Neuronal stem cell (in vitro differentiated cells): ENCODE data around the gene EIF4E1B.

Experiments
- DNase-seq: peaks from one replicate; pipeline ENCODE4 v3.0.0-alpha.2; 2013; ENCODE audit warnings: low spot score
- H2AFZ ChIP-seq: one replicate; pipeline ENCODE4 v1.6.1; 2013; ENCODE audit warnings: mild to moderate bottlenecking, low read length, inconsistent platforms
- H2AK5ac ChIP-seq: 2 replicates; pipeline ENCODE4 v1.6.1; 2013; ENCODE audit warnings: low read depth, mild to moderate bottlenecking, inconsistent platforms, low read length, moderate library complexity, mixed read lengths
- H2BK120ac ChIP-seq: 2 replicates; pipeline ENCODE4 v1.6.1; 2013; ENCODE audit warnings: low read depth, mild to moderate bottlenecking, inconsistent platforms, low read length, moderate library complexity, mixed read lengths
- H2BK12ac ChIP-seq: one replicate; pipeline ENCODE4 v1.6.1; 2013; ENCODE audit warnings: low read length, inconsistent platforms
- H2BK15ac ChIP-seq: 2 replicates; pipeline ENCODE4 v1.6.1; 2013; ENCODE audit warnings: mild to moderate bottlenecking, low read length, inconsistent platforms, mixed read lengths
- H2BK5ac ChIP-seq: one replicate; pipeline ENCODE4 v1.6.1; 2013; ENCODE audit warnings: inconsistent platforms, mild to moderate bottlenecking, low read length, moderate library complexity
- H3K14ac ChIP-seq: one replicate; pipeline ENCODE4 v1.6.1; 2013; ENCODE audit warnings: low read length, inconsistent platforms
- H3K18ac ChIP-seq: 2 replicates; pipeline ENCODE4 v1.6.1; 2013; ENCODE audit warnings: low read length, inconsistent platforms
- H3K23ac ChIP-seq: 2 replicates; pipeline ENCODE4 v1.6.1; 2013; ENCODE audit warnings: low read depth, mild to moderate bottlenecking, mixed read lengths, low read length, inconsistent platforms; ENCODE audit not compliant: poor library complexity
- H3K27ac ChIP-seq: replicated peaks from 3 replicates; pipeline ENCODE4 v1.5.1; 2013; ENCODE audit warnings: low read length, inconsistent platforms
- H3K27me3 ChIP-seq, 3 experiments: 2 replicates each; pipeline ENCODE4 v1.6.1; 2013; ENCODE audit warnings: low read length in 3 of 3, mild to moderate bottlenecking in 2 of 3, inconsistent platforms in 1 of 3, low read depth in 1 of 3, mixed read lengths in 1 of 3, moderate library complexity in 1 of 3; ENCODE audit not compliant: control insufficient read depth in 3 of 3, insufficient read depth in 3 of 3
- H3K36me3 ChIP-seq, 2 donors: replicated peaks in 1 of 2; 2 replicates each; pipeline ENCODE4 v1.6.1; 2013; ENCODE audit warnings: low read length in 2 of 2; ENCODE audit not compliant: control insufficient read depth in 2 of 2, insufficient read depth in 2 of 2
- H3K4ac ChIP-seq: 2 replicates; pipeline ENCODE4 v1.6.1; 2013; ENCODE audit warnings: inconsistent platforms, mild to moderate bottlenecking, low read length, moderate library complexity
- H3K4me1 ChIP-seq, 2 donors: 1 replicate in 1 of 2; 2 replicates in 1 of 2; pipeline ENCODE4 v1.6.1; 2013; ENCODE audit warnings: low read length in 2 of 2, low read depth in 1 of 2; ENCODE audit not compliant: control insufficient read depth in 2 of 2, insufficient read depth in 1 of 2
- H3K4me2 ChIP-seq: one replicate; pipeline ENCODE4 v1.6.1; 2013; ENCODE audit warnings: mild to moderate bottlenecking, low read length, inconsistent platforms; ENCODE audit not compliant: insufficient read depth, poor library complexity, severe bottlenecking
- H3K4me3 ChIP-seq, 2 donors: 2 replicates each; pipeline ENCODE4 v1.5.1; 2013; ENCODE audit warnings: low read length in 2 of 2, mild to moderate bottlenecking in 2 of 2, inconsistent platforms in 1 of 2, moderate library complexity in 1 of 2
- H3K79me1 ChIP-seq: one replicate; pipeline ENCODE4 v1.6.1; 2013; ENCODE audit warnings: low read depth, mild to moderate bottlenecking, inconsistent platforms, low read length, moderate library complexity
- H3K9ac ChIP-seq: one replicate; pipeline ENCODE4 v1.6.1; 2013; ENCODE audit warnings: mild to moderate bottlenecking, low read depth, low read length, inconsistent platforms; ENCODE audit not compliant: poor library complexity
- H3K9me3 ChIP-seq, 2 donors: replicated peaks in 1 of 2; 2 replicates each; pipeline versions ENCODE3 to v1.6.1; 2013; ENCODE audit warnings: low read length in 2 of 2, mild to moderate bottlenecking in 2 of 2, inconsistent platforms in 1 of 2, low read depth in 1 of 2, mixed read lengths in 1 of 2, moderate library complexity in 1 of 2; ENCODE audit not compliant: control insufficient read depth in 2 of 2, insufficient read depth in 1 of 2
- H4K8ac ChIP-seq: one replicate; pipeline ENCODE4 v1.6.1; 2013; ENCODE audit warnings: low read depth, mild to moderate bottlenecking, inconsistent platforms, low read length, moderate library complexity
- H4K91ac ChIP-seq: one replicate; pipeline ENCODE4 v1.6.1; 2013; ENCODE audit warnings: low read length, low read depth, mild to moderate bottlenecking, inconsistent platforms; ENCODE audit not compliant: poor library complexity
- WGBS, 2 donors: extraction: QIAGEN DNeasy Blood & Tissue Kit; methylation state at CpG; one replicate each; pipeline ENCODE4 v1.1.7; 2013; ENCODE audit warnings: missing lambda C conversion rate in 2 of 2, mixed read lengths in 1 of 2; ENCODE audit not compliant: insufficient read length in 2 of 2, insufficient replicate concordance in 1 of 2; ENCODE audit errors: extremely low coverage in 2 of 2; 5-methylcytosine and 5-hydroxymethylcytosine counted together

Gene EIF4E1B

DNA sequence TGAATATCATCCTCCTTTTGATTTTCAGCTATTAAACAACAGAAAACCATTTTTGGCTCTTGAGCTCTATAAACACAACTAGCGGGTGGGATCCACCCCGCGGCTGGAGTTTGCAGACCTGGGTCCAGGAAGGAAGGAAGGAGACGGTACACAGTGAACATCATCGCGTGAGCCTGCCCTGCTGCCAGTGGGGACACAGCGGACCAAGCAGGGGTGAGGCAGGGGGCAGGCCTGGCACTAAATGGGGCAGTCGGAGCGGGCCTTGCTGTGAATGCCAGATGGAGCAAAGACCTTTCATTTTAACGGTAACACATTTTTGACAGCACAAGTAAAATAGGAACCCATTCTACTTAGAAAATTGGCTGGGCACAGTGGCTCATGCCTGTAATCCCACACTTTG, 31.2 kb downstream of the EIF4E1B start:
- H3K14ac ChIP-seq: no peak overlapping the region
- no peak for DNase-seq
- no peak overlapping the region for H4K8ac ChIP-seq
- no peak overlapping the region for H2BK12ac ChIP-seq
- no peak overlapping the region for H3K27ac ChIP-seq
- no peak overlapping the region for H3K23ac ChIP-seq
- no peaks in the 10 kb centered on the region for H3K9me3 ChIP-seq
- H3K4me2 ChIP-seq: no peak overlapping the region
- H3K36me3 ChIP-seq: peaks cover 3 to 4% of the 10 kb centered on the region in 2 donors
- H3K9ac ChIP-seq: no peak overlapping the region
- no CpG with 5 or more reads among the region's 10 CpGs for WGBS, 2 donors
- no peak overlapping the region for H2BK5ac ChIP-seq
- H3K4ac ChIP-seq: no peak overlapping the region
- H2AFZ ChIP-seq: no peak overlapping the region
- no peak overlapping the region for H2AK5ac ChIP-seq
- H3K79me1 ChIP-seq: no peaks in the 10 kb centered on the region
- H3K4me3 ChIP-seq: peak overlapping the region in 1 of 2 donors; percentile 13
- peaks cover 0 to 12% of the 10 kb centered on the region in 2 donors for H3K4me1 ChIP-seq
- no peak overlapping the region for H3K18ac ChIP-seq
- peak overlapping the region; percentile 17 for H2BK15ac ChIP-seq
- H4K91ac ChIP-seq: no peak overlapping the region
- H3K27me3 ChIP-seq: peaks cover 0 to 16% (median 0%) of the 10 kb centered on the region in 3 experiments
- no peak overlapping the region for H2BK120ac ChIP-seq

DNA sequence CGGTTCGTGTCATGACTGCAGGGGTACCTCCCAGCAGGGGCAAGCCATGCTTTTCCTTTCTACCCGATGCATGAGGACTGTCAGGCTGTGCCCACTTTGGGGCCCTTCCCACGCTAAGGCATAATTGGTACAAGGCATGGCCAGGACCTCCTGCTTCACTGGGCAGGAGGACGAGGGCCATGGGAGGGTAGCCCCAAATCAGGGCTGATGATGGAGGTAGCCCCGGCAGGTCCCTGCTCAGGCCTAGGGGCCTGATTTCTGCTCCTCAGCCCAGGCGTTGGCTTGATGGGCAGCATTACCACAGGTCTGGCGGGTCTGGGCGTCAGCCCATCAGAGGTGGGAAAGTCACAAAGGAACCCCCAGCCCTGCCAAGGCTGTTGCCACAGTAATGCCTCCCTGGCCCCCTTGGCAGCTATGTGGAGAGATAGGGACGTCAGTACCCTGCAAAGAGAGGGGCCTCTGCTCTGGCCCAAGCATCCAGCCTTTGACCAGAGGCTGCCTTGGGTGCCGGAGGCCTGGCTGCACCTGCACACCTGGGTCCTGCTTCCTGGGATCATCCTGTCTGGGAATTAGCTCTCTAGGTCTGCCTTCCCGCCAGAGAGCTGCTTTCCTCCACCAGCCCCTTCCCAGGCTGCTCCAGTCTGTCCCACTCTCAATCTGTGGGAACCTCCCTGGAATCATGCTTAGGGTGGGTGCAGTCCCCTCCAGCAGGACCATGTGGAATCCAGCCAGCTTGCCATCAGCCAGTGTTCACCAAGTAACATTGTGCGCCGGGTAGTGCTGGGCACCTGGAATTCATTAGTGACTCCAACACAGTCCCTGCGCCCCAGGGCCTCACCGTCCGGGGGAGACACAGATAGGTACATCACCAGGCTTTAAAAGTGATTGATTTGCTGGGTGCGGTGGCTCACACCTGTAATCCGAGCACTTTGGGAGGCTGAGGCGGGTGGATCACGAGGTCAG, 32.2 kb downstream of the EIF4E1B start:
- Histone ChIP-seq H3K27me3 (peaks cover 0 to 18% (median 0%) of the 10 kb centered on the region in 3 experiments), H2BK15ac (no peak overlapping the region), H3K23ac (no peak overlapping the region), H3K4me3 (no peak overlapping the region), H4K91ac (no peak overlapping the region), H3K4ac (no peak overlapping the region), H2AK5ac (peak overlapping the region; percentile 48), H3K4me1 (peaks cover 0 to 12% of the 10 kb centered on the region in 2 donors), H2AFZ (no peak overlapping the region), H3K9ac (no peak overlapping the region), H3K9me3 (no peaks in the 10 kb centered on the region), H4K8ac (no peak overlapping the region), H3K18ac (peak overlapping the region; percentile 9), H3K14ac (peak overlapping the region; percentile 44), H2BK5ac (no peak overlapping the region), H2BK12ac (no peak overlapping the region), H3K27ac (no peak overlapping the region), H3K4me2 (no peak overlapping the region), H3K79me1 (no peaks in the 10 kb centered on the region), H2BK120ac (no peak overlapping the region), H3K36me3 (no peaks in the 10 kb centered on the region)
- no peak for DNase-seq
- no CpG with 5 or more reads among the region's 21 CpGs for WGBS, 2 donors

GRCh38 chr5:176663566-176663965, 33.1 kb downstream of the EIF4E1B start:
- Histone ChIP-seq H3K4me1 (peaks cover 0 to 12% of the 10 kb centered on the region in 2 donors), H3K79me1 (no peaks in the 10 kb centered on the region), H3K18ac (no peak overlapping the region), H2AFZ (no peak overlapping the region), H4K8ac (no peak overlapping the region), H2BK15ac (no peak overlapping the region), H3K4me3 (no peak overlapping the region), H3K4me2 (no peak overlapping the region), H3K23ac (no peak overlapping the region), H3K27ac (no peak overlapping the region), H3K14ac (no peak overlapping the region), H2BK120ac (no peak overlapping the region), H4K91ac (no peak overlapping the region), H2AK5ac (no peak overlapping the region), H2BK12ac (no peak overlapping the region), H3K27me3 (peaks cover 0 to 25% (median 0%) of the 10 kb centered on the region in 3 experiments), H3K4ac (no peak overlapping the region), H3K9me3 (no peaks in the 10 kb centered on the region), H3K36me3 (no peaks in the 10 kb centered on the region), H2BK5ac (no peak overlapping the region), H3K9ac (no peak overlapping the region)
- WGBS, 2 donors: no CpG with 5 or more reads among the region's 10 CpGs
- no peak for DNase-seq

DNA sequence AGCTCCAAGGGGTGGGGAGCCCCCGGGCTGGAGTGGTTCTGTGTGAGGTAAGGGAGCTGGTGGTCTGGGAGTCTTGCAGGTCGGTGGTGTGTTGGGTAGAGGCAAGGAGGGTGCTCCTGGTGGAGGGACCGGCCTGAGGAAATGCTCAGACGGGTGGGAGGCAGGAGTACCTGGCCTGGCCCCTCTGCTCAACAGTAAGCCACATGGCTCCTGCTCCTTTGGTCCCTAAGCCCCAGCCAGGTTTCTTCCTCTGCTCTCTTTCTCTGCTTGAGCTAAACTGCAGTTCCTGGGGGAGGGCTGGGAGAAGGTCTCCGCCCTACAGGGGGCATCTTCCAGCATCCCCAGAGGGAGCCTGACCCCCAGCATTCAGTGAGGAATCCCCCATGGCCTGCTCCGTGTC, 34.0 kb downstream of the EIF4E1B start:
- H2BK15ac ChIP-seq: no peak overlapping the region
- H2BK12ac ChIP-seq: no peak overlapping the region
- H2AFZ ChIP-seq: no peak overlapping the region
- no peak overlapping the region for H2BK5ac ChIP-seq
- H3K79me1 ChIP-seq: no peaks in the 10 kb centered on the region
- H3K27me3 ChIP-seq: peaks cover 0 to 30% (median 0%) of the 10 kb centered on the region in 3 experiments
- no peak for DNase-seq
- H4K8ac ChIP-seq: no peak overlapping the region
- H3K14ac ChIP-seq: peak overlapping the region; percentile 61
- no peak overlapping the region for H3K4me2 ChIP-seq
- no peak overlapping the region for H3K4ac ChIP-seq
- no peak overlapping the region for H3K23ac ChIP-seq
- peak overlapping the region; percentile 68 for H2AK5ac ChIP-seq
- peak overlapping the region; percentile 60 for H3K18ac ChIP-seq
- H3K4me1 ChIP-seq: peaks cover 0 to 12% of the 10 kb centered on the region in 2 donors
- no peaks in the 10 kb centered on the region for H3K9me3 ChIP-seq
- H3K9ac ChIP-seq: no peak overlapping the region
- no peak overlapping the region for H2BK120ac ChIP-seq
- no peak overlapping the region for H3K4me3 ChIP-seq
- no peak overlapping the region for H3K27ac ChIP-seq
- H3K36me3 ChIP-seq: no peaks in the 10 kb centered on the region
- H4K91ac ChIP-seq: no peak overlapping the region
- WGBS, 2 donors: no CpG with 5 or more reads among the region's 6 CpGs
